Smooth muscle cell (in vitro differentiated cells): ENCODE data around the gene GRM7. TPM values are rescaled to one million over a fixed set of nuclear protein-coding genes. Genes with fewer than 3 reads are reported as not detected.

Experiments
- DNase-seq: peaks from one replicate; lab custom pipeline; 2025; ENCODE audit not compliant: unreplicated experiment; lab: John Stamatoyannopoulos, UW
- H2AFZ ChIP-seq: fragments of 200-600 bp; sonication (generic); 2 replicates; pipeline ENCODE4 v1.6.0; 2016; ENCODE audit warnings: antibody characterized with exemption, low read depth, mild to moderate bottlenecking
- H3F3A ChIP-seq: fragments of 200-600 bp; sonication (generic); 2 replicates; pipeline ENCODE4 v1.6.0; 2017; ENCODE audit warnings: antibody characterized with exemption, low read depth
- H3K27ac ChIP-seq: fragments of 200-600 bp; sonication (generic); 2 replicates; pipeline ENCODE4 v1.5.1; 2016; ENCODE audit warnings: low read depth, mild to moderate bottlenecking
- H3K27me3 ChIP-seq: fragments of 200-600 bp; sonication (generic); 2 replicates; pipeline ENCODE4 v1.6.1; 2016; ENCODE audit warnings: low read depth, mild to moderate bottlenecking
- H3K36me3 ChIP-seq: fragments of 200-600 bp; sonication (generic); 2 replicates; pipeline ENCODE4 v1.5.1; 2016; ENCODE audit warnings: low read depth
- H3K4me1 ChIP-seq: fragments of 200-600 bp; sonication (generic); 2 replicates; pipeline ENCODE4 v1.5.1; 2016; ENCODE audit warnings: low read depth
- H3K4me2 ChIP-seq: fragments of 200-600 bp; sonication (generic); 2 replicates; pipeline ENCODE4 v1.6.0; 2016; ENCODE audit warnings: mild to moderate bottlenecking
- H3K4me3 ChIP-seq: fragments of 200-600 bp; sonication (generic); 2 replicates; pipeline ENCODE4 v1.5.1; 2016; ENCODE audit warnings: mild to moderate bottlenecking
- H3K79me2 ChIP-seq: fragments of 200-600 bp; sonication (generic); 2 replicates; pipeline ENCODE4 v1.6.0; 2016; ENCODE audit warnings: low read depth, mild to moderate bottlenecking
- H3K9ac ChIP-seq: fragments of 200-600 bp; sonication (generic); 2 replicates; pipeline ENCODE4 v1.6.0; 2016; ENCODE audit warnings: low read depth
- H3K9me3 ChIP-seq: fragments of 200-600 bp; sonication (generic); replicated peaks from 2 replicates; pipeline ENCODE4 v1.5.1; 2016; ENCODE audit warnings: low read depth
- H4K20me1 ChIP-seq: fragments of 200-600 bp; sonication (generic); 2 replicates; pipeline ENCODE4 v1.6.0; 2016; ENCODE audit warnings: low read depth
- CTCF ChIP-seq: fragments of 200-600 bp; sonication (generic); IDR thresholded peaks from 2 replicates; pipeline ENCODE4 v1.5.1; 2017; ENCODE audit warnings: borderline replicate concordance, mild to moderate bottlenecking, antibody characterized with exemption; ENCODE audit not compliant: insufficient read depth, poor library complexity, severe bottlenecking
- WGBS: methylation state at CpG from one replicate; pipeline ENCODE4 v1.1.7; 2016; ENCODE audit warnings: low lambda C conversion rate; 5-methylcytosine and 5-hydroxymethylcytosine counted together
- polyA plus RNA-seq: library from polyadenylated mRNA; unstranded; fragments of >200 nt; fragmentation: Nextera tagmentation; extraction: Ambion mirVana; gene quantifications from 2 replicates; pipeline ENCODE4 v1.2.1, GENCODE V29; 2016
- total RNA-seq: library from RNA; depleted of rRNA; stranded (reverse); fragments of >200 nt; gene quantifications from 2 replicates; pipeline ENCODE4 v1.2.3, GENCODE V29; 2014

GRM7 gene
- total and polyA plus RNA-seq, 2 experiments from 2014 or later: not detected

- DNase-seq: no peak
- Histone ChIP-seq H3F3A (no peaks in the 10 kb centered on the region), H3K36me3 (no peaks in the 10 kb centered on the region), H3K4me3 (no peak overlapping the region), H4K20me1 (no peaks in the 10 kb centered on the region), H3K27me3 (no peaks in the 10 kb centered on the region), H3K9ac (no peak overlapping the region), H3K9me3 (no peaks in the 10 kb centered on the region), H3K4me2 (no peak overlapping the region), H3K79me2 (no peaks in the 10 kb centered on the region), H3K4me1 (no peaks in the 10 kb centered on the region), H2AFZ (no peak overlapping the region), H3K27ac (no peak overlapping the region)
- 62% methylated on average over 5 of the region's 5 CpGs for WGBS
- TF ChIP-seq CTCF: no peak
Measured at GRCh38 chr3:7574435-7574834, 713.5 kb downstream of the GRM7 start.

GRCh38 chr3:7576071-7576470 lies 715.2 kb downstream of the GRM7 start:
- no peak overlapping the region for H2AFZ ChIP-seq
- H3F3A ChIP-seq: no peaks in the 10 kb centered on the region
- no peak for DNase-seq
- no peaks in the 10 kb centered on the region for H3K79me2 ChIP-seq
- H3K9ac ChIP-seq: no peak overlapping the region
- H3K9me3 ChIP-seq: no peaks in the 10 kb centered on the region
- no peak overlapping the region for H3K27ac ChIP-seq
- H3K27me3 ChIP-seq: no peaks in the 10 kb centered on the region
- no peaks in the 10 kb centered on the region for H4K20me1 ChIP-seq
- 83% methylated on average over 1 of the region's 1 CpG for WGBS
- no peaks in the 10 kb centered on the region for H3K4me1 ChIP-seq
- TF ChIP-seq CTCF: no peak
- no peaks in the 10 kb centered on the region for H3K36me3 ChIP-seq
- no peak overlapping the region for H3K4me2 ChIP-seq
- H3K4me3 ChIP-seq: no peak overlapping the region

GRCh38 chr3:7576506-7576905 lies 715.6 kb downstream of the GRM7 start:
- Histone ChIP-seq H3K27me3 (no peaks in the 10 kb centered on the region), H3K36me3 (no peaks in the 10 kb centered on the region)
- no peak for TF ChIP-seq CTCF

GRCh38 chr3:7577513-7577912 lies 716.6 kb downstream of the GRM7 start:
- Histone ChIP-seq H3K4me3 (no peak overlapping the region), H3K9me3 (no peaks in the 10 kb centered on the region), H3K9ac (no peak overlapping the region), H2AFZ (no peak overlapping the region), H3K4me2 (no peak overlapping the region), H3F3A (no peaks in the 10 kb centered on the region), H4K20me1 (no peaks in the 10 kb centered on the region), H3K36me3 (no peaks in the 10 kb centered on the region), H3K27ac (no peak overlapping the region), H3K27me3 (no peaks in the 10 kb centered on the region), H3K4me1 (no peaks in the 10 kb centered on the region), H3K79me2 (no peaks in the 10 kb centered on the region)
- TF ChIP-seq CTCF: no peak
- DNase-seq: no peak
- WGBS: 81% methylated on average over 1 of the region's 1 CpG

More at GRCh38 chr3:7576506-7576905, 715.6 kb downstream of the GRM7 start:
- no peak for DNase-seq
- no peaks in the 10 kb centered on the region for H4K20me1 ChIP-seq
- H3K9me3 ChIP-seq: no peaks in the 10 kb centered on the region
- H3K4me1 ChIP-seq: no peaks in the 10 kb centered on the region
- H3K79me2 ChIP-seq: no peaks in the 10 kb centered on the region
- WGBS: 90% methylated on average over 3 of the region's 3 CpGs
- no peak overlapping the region for H3K9ac ChIP-seq
- no peak overlapping the region for H2AFZ ChIP-seq
- H3K4me2 ChIP-seq: no peak overlapping the region
- no peaks in the 10 kb centered on the region for H3F3A ChIP-seq
- no peak overlapping the region for H3K4me3 ChIP-seq
- no peak overlapping the region for H3K27ac ChIP-seq
